ENCODE results near the gene IMMP2L. TPM values are rescaled to one million over a fixed set of nuclear protein-coding genes. Genes with fewer than 3 reads are reported as not detected.

The IMMP2L gene
- total RNA-seq, 1 donor from 2014 or later, result 21.5 TPM

GRCh38 chr7:111410899-111411298 is 151.4 kb downstream of the IMMP2L start:
- Histone ChIP-seq H3K4me2 (no peak overlapping the region), H3K27ac (no peak overlapping the region), H3K4me1 (peaks cover 7% of the 10 kb centered on the region), H3K9me3 (ENCODE audit: low read depth) (no peaks in the 10 kb centered on the region), H3K27me3 (no peaks in the 10 kb centered on the region), H2AFZ (replicated peaks) (no peak overlapping the region), H3K4me3 (no peak overlapping the region), H3K36me3 (no peaks in the 10 kb centered on the region), H4K20me1 (ENCODE audit: low read depth) (no peaks in the 10 kb centered on the region), H3F3A (ENCODE audit: low read depth) (peaks cover 6% of the 10 kb centered on the region), H3K9ac (no peak overlapping the region), H3K79me2 (ENCODE audit: low read depth) (no peaks in the 10 kb centered on the region)
- Mint-ChIP-seq H3K27ac (no peak overlapping the region), H3K4me3 (no peak overlapping the region), H3K4me1 (peaks cover 12% of the 10 kb centered on the region), H3K9me3 (peaks cover 2% of the 10 kb centered on the region), H3K36me3 (no peaks in the 10 kb centered on the region), H3K27me3 (ENCODE audit: insufficient read depth, low read depth) (no peaks in the 10 kb centered on the region)
- no peak for DNase-seq (ENCODE audit: low spot score)
- no peak for TF ChIP-seq CTCF (IDR thresholded peaks at IDR 0.05)
- TF ChIP-seq EZH2 (IDR thresholded peaks at IDR 0.05), result no peak
- TF ChIP-seq EZH2phosphoT487 (IDR thresholded peaks at IDR 0.05), result no peak

GRCh38 chr7:111409714-111410422 is 152.4 kb downstream of the IMMP2L start:
- no peak overlapping the region for H3K4me2 ChIP-seq

GRCh38 chr7:111408724-111409123 is 153.6 kb downstream of the IMMP2L start:
- Histone ChIP-seq H3K4me3 (no peak overlapping the region), H3K36me3 (no peaks in the 10 kb centered on the region), H3K27me3 (no peaks in the 10 kb centered on the region), H3K4me1 (peaks cover 7% of the 10 kb centered on the region), H4K20me1 (ENCODE audit: low read depth) (no peaks in the 10 kb centered on the region), H2AFZ (replicated peaks) (no peak overlapping the region), H3K27ac (no peak overlapping the region), H3K4me2 (no peak overlapping the region), H3K79me2 (ENCODE audit: low read depth) (no peaks in the 10 kb centered on the region), H3K9ac (no peak overlapping the region), H3K9me3 (ENCODE audit: low read depth) (no peaks in the 10 kb centered on the region), H3F3A (ENCODE audit: low read depth) (peaks cover 3% of the 10 kb centered on the region)
- Mint-ChIP-seq H3K4me3 (no peak overlapping the region), H3K9me3 (peaks cover 2% of the 10 kb centered on the region), H3K27ac (no peak overlapping the region), H3K27me3 (ENCODE audit: insufficient read depth, low read depth) (no peaks in the 10 kb centered on the region), H3K36me3 (no peaks in the 10 kb centered on the region), H3K4me1 (peaks cover 9% of the 10 kb centered on the region)
- TF ChIP-seq EZH2phosphoT487 (IDR thresholded peaks at IDR 0.05), result no peak
- no peak for TF ChIP-seq CTCF (IDR thresholded peaks at IDR 0.05)
- no peak for DNase-seq (ENCODE audit: low spot score)

More at GRCh38 chr7:111409714-111410422, 152.4 kb downstream of the IMMP2L start:
- H3K27me3 ChIP-seq, result no peaks in the 10 kb centered on the region
- H3K4me1 Mint-ChIP-seq, result peaks cover 12% of the 10 kb centered on the region
- H3K4me3 Mint-ChIP-seq, result no peak overlapping the region
- H3K27me3 Mint-ChIP-seq (ENCODE audit: insufficient read depth, low read depth), result no peaks in the 10 kb centered on the region
- no peak for DNase-seq (ENCODE audit: low spot score)
- H3K79me2 ChIP-seq (ENCODE audit: low read depth), result no peaks in the 10 kb centered on the region
- peaks cover 2% of the 10 kb centered on the region for H3K9me3 Mint-ChIP-seq
- no peak overlapping the region for H3K27ac ChIP-seq
- H3K4me3 ChIP-seq, result no peak overlapping the region
- TF ChIP-seq EZH2phosphoT487 (IDR thresholded peaks at IDR 0.05) (peak; percentile 56), EZH2 (IDR thresholded peaks at IDR 0.05) (no peak)
- no peaks in the 10 kb centered on the region for H3K36me3 Mint-ChIP-seq
- H4K20me1 ChIP-seq (ENCODE audit: low read depth), result no peaks in the 10 kb centered on the region
- H2AFZ ChIP-seq (replicated peaks), result no peak overlapping the region
- no peak overlapping the region for H3K9ac ChIP-seq
- H3F3A ChIP-seq (ENCODE audit: low read depth), result peaks cover 6% of the 10 kb centered on the region
- no peak overlapping the region for H3K27ac Mint-ChIP-seq
- H3K36me3 ChIP-seq, result no peaks in the 10 kb centered on the region
- H3K9me3 ChIP-seq (ENCODE audit: low read depth), result no peaks in the 10 kb centered on the region
- H3K4me1 ChIP-seq, result peaks cover 7% of the 10 kb centered on the region

GRCh38 chr7:111407258-111407657 is 155.0 kb downstream of the IMMP2L start:
- Mint-ChIP-seq H3K27ac (no peak overlapping the region), H3K4me1 (peaks cover 2% of the 10 kb centered on the region), H3K9me3 (peaks cover 2% of the 10 kb centered on the region), H3K36me3 (no peaks in the 10 kb centered on the region), H3K4me3 (no peak overlapping the region), H3K27me3 (ENCODE audit: insufficient read depth, low read depth) (no peaks in the 10 kb centered on the region)
- Histone ChIP-seq H3K27ac (no peak overlapping the region), H3K4me2 (no peak overlapping the region), H3K36me3 (no peaks in the 10 kb centered on the region), H3K4me3 (no peak overlapping the region), H3K9ac (no peak overlapping the region), H3K79me2 (ENCODE audit: low read depth) (no peaks in the 10 kb centered on the region), H3K27me3 (no peaks in the 10 kb centered on the region), H3F3A (ENCODE audit: low read depth) (no peaks in the 10 kb centered on the region), H4K20me1 (ENCODE audit: low read depth) (no peaks in the 10 kb centered on the region), H3K9me3 (ENCODE audit: low read depth) (no peaks in the 10 kb centered on the region), H2AFZ (replicated peaks) (no peak overlapping the region), H3K4me1 (peaks cover 7% of the 10 kb centered on the region)
- TF ChIP-seq EZH2 (IDR thresholded peaks at IDR 0.05), result no peak
- no peak for TF ChIP-seq CTCF (IDR thresholded peaks at IDR 0.05)
- no peak for TF ChIP-seq EZH2phosphoT487 (IDR thresholded peaks at IDR 0.05)
- DNase-seq (ENCODE audit: low spot score), result no peak
